Medulla oblongata (tissue), 1 donor: Measurements from ENCODE around the gene NBPF3.
A peak's percentile ranks its signal among the peaks of the same experiment; 100 is the strongest.
"Not testable (repeated sequence)": the region's sequence is repeated elsewhere in the genome, so short reads cannot be mapped to it uniquely, and the experiment has no call there.

Source experiments
- DNase-seq: peaks from one replicate; pipeline ENCODE4 v3.0.0-alpha.2; 2015; ENCODE audit errors: extremely low spot score

The NBPF3 gene, protein sequence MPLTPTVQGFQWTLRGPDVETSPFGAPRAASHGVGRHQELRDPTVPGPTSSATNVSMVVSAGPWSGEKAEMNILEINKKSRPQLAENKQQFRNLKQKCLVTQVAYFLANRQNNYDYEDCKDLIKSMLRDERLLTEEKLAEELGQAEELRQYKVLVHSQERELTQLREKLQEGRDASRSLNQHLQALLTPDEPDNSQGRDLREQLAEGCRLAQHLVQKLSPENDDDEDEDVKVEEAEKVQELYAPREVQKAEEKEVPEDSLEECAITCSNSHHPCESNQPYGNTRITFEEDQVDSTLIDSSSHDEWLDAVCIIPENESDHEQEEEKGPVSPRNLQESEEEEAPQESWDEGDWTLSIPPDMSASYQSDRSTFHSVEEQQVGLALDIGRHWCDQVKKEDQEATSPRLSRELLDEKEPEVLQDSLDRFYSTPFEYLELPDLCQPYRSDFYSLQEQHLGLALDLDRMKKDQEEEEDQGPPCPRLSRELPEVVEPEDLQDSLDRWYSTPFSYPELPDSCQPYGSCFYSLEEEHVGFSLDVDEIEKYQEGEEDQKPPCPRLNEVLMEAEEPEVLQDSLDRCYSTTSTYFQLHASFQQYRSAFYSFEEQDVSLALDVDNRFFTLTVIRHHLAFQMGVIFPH

DNA sequence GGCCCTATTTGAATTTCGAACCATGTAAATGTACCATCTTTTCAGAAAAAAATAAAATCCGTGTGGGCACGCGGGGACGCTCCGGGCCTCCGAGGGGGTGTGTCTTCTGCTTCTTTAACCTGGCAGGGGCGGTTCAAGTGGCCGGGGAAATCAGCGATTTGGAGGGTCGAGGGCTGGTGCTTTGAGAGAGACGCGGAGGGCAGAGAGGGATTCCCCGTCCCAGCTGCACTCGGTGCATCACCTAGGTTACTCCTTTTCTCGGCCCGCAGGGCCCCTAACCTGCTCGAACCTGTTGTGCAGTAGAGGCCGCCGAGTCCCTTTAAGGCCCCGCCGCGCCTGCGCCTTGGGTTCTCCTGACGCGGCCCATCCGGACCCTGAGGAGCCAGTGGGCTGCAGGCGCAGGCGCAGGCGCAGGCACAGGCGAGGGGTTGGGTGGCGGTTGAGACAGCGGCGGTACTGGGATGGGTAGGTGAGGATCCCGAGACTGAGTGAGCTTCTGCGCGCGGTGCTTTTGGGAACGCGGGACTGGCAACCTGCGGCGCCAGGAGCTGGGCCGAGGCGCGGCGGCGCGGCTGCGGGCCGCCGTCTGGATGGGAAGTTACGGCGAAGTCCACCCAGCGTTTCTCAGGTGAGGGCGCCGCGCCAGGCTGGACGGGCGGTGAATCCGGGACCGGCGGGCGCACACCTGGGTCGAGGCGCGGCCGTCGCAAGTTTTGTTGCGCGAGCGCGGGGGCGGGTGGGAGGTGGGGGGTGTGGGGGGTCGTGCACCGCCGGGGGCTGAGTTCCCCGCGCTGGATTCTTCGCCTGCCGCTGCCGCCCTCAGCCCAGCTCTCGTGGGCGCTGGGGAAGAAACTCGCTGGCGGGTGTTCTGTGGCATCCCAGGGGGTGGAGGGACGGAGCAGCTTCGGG, at the start of gene NBPF3:
TSS of gene NBPF3 (plus strand) at position 417 of the 909 bp plus-strand sequence. CDS start 4,950 bp downstream, outside the sequence.
- DNase-seq, result peak; percentile 90

DNA sequence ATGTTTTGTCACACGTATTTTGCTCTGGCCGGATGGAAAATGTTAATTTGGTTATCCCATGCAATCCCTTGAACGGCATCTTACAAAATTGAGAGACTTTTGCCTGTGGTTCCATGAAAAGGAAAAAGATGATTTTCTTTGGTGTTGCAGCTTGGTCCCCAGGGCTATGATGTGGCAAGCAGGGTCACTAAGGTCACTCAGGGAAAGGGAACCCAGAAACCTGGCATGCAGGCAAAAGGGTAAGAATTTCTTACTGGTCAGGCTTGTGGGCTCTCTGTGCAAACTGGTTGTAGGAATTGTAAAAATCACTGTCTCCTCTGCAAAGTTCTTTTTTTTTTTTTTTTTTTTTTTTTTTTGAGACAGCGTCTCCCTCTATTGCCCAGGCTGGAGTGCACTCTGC, 48.4 kb upstream of the NBPF3 start:
- DNase-seq, result no peak

DNA sequence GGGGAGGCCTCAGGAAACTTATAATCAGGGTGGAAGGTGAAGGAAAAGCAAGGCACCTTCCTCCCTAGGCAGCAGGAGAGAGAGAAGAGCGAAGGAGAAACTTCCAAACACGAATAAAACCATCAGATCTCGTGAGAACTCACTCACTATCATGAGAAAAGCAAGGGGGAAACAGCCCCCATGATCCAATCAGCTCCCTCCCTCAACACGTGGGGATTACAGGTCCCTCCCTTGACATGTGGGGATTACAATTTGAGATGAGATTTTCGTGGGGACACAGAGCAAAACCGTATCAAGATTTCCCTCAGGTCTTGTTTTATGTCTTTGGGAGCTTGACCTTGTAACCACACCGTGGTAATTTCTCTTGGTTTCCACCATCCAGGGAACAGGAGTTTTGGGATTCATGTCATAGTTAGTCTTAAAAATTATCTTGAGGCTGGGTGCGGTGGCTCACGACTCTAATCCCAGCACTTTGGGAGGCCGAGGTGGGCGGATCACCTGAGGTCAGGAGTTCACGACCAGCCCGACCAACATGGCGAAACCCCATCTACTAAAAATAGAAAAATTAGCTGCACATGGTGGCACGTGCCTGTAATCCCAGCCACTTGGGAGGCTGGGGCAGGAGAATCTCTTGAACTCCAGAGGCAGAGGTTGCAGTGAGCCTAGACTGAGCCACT, 47.2 kb upstream of the NBPF3 start:
- DNase-seq, result no peak

DNA sequence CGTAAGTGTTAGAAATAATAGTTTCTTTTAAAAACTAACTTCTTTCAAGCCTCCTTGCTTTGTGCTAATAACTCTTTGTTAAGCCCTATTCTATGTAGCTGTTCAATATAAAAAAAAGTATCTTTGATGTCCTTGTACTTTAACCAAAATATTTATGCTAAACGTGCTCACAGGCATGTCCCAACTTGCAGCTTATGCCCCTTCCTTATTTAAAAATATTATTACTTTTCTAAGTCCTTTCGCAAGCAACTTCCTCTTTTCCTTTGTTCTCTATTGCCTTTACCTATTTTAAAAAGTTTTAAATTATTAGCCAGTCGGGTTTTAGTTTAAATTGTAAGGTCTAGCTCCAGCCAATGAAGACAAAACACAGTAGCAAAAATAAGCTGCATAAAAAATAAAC, 43.4 kb upstream of the NBPF3 start:
- no peak for DNase-seq

DNA sequence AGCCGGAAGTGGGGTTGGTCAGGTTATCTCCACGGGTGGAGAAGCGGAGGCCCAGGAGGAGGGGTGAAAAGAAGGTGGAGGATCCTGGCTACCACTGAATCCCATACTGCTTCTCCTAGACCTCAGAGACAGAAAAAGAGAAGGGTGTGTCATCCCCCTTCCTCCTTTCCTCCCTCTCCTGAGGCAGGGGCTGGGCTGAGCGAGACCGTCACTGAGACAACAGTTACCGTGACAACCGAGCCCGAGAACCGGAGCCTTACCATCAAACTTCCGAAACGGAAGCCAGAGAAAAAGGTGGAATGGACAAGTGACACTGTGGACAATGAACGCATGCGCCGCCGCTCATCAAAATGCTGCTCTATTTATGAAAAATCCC, 42.1 kb upstream of the NBPF3 start:
- DNase-seq, result no peak

DNA sequence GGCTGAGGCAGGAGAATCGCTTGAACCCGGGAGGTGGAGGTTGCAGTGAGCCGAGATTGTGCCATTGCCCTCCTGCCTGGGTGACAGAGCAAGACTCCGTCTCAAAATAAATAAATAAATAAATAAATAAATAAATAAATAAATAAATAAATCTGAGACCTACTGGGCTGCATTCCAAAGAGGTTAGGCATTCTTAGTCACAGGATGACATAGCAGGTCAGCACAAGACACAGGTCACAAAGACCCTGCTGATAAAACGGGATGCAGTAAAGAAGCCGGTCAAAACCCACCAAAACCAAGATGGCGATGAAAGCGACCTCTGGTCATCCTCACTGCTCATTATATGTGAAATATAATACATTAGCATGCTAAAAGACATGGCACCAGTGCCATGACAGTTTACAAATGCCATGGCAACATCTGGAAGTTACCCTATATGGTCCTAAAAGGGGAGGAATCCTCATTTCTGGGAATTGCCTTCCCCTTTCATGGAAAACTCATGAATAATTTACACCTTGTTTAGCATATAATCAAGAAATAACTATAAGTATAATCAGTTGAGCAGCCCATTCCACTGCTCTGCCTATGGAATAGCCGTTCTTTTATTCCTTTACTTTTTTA, 38.1 kb upstream of the NBPF3 start:
- not testable (repeated sequence) for DNase-seq

DNA sequence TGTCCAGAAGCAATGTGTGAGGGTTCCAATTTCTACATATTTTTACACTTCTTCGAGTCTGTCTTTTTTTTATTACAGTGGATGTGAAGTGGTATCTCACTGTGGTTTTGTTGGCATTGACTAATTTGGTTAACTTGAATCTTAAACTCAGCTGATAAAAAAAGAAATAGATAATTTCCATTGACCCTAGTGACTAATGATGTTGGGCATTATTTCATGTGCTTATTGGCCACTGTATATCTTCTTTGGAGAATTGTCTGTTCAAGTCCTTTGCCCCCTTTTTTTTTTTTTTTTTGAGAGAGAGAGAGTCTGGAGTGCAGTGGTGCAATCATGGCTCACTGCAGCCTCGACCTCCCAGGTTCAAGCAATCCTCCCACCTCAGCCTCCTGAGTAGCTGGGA, 33.3 kb upstream of the NBPF3 start:
- DNase-seq, result no peak

DNA sequence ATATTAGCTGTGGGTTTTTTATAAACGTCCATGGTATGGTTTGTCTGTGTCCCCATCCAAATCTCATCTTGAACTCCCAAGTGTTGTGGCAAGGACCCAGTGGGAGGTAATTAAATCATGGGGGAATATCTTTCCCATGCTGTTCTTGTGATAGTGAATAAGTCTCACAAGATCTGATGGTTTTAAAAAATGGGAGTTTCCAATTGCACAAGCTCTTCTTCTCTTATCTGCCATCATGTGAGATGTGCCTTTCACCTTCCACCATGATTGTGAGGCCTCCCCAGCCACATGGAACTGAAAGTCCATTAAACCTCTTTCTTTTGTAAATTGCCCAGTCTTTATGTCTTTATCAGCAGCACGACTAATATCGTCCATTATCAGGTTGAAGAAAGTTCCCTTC, 30.0 kb upstream of the NBPF3 start:
- DNase-seq, result not testable (repeated sequence)

DNA sequence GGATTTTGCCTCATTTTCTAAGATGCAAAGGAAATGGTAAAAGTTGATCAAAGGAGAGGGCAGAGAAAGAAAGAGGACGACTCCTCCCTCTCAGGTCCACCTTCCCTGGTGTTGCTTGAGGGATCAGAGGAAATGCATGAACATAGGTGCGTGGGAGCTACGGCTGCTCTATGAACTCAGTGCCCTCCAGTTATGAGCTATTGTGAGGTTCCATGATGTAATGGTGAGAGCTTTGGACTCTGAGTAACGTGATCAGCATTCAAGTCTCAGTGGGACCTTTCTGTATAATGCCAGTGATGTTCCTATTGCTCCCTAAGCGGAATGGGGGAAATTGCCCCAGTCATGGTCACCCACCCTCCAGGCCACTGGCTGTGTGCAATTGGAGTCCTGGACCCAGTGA, 25.9 kb upstream of the NBPF3 start:
- no peak for DNase-seq

DNA sequence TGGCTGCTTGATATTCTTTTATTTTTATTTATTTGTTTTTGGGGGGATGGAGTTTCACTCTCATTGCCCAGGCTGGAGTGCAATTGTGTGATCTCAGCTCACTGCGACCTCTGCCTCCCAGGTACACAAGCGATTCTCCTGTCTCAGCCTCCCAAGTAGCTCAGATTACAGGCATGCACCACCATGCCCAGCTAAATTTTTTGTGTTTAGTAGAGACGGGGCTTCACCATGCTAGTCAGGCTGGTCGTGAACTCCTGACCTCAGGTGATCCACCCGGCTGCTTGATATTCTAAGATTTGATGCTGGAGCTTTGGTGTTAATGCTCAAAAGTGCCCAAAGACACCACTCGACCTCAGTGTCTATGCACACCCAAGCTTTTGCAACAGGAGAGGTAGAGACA, 19.6 kb upstream of the NBPF3 start:
- DNase-seq, result not testable (repeated sequence)

DNA sequence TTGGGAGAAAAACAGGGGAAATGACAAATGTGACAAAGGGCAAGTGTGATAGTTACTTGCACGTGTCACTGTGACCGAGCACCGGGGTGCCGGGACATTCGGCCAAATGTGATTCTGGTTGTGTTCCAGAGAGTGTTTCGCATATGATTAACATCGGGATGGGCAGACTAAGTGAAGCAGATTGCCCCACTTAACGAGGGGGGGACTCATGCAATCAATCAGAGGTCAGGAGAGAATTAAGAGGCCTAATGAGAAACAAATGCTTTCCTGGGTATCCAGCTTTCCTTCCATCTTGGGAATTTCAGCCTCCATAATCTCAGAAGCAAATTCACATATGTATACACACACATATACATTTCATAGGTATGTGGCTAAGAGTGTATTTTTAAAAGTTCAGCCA, 18.6 kb upstream of the NBPF3 start:
- DNase-seq, result not testable (repeated sequence)

DNA sequence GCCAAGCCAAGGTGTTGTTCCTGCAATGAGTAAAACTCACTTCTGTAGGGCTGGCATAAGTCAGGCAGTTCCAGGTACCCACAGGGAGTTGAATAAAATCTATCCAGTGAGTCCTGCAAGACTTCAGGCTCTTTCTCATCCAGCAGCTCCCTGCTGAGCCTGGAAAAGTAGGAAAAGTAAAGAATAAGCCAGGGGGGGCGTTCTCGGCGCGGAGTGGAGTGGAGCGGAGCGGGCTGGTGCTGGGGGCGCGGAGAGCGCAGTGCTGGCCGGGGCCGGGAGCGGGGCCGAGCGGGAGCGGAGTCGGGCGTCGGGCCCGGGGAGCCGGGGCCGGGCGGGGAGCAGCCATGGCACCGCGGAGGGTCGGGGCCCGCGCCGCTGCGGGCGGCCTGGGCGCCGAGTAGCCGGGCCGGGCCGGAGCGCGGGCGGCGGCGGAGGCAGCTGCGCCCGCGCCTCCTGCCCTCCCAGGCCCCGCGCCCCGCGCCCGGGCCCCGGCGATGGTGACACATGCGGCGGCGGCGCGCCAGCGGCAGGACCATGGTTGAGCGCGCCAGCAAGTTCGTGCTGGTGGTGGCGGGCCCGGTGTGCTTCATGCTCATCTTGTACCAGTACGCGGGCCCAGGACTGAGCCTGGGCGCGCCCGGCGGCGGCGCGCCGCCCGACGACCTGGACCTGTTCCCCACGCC, 12.0 kb upstream of the NBPF3 start:
- DNase-seq, result not testable (repeated sequence)

DNA sequence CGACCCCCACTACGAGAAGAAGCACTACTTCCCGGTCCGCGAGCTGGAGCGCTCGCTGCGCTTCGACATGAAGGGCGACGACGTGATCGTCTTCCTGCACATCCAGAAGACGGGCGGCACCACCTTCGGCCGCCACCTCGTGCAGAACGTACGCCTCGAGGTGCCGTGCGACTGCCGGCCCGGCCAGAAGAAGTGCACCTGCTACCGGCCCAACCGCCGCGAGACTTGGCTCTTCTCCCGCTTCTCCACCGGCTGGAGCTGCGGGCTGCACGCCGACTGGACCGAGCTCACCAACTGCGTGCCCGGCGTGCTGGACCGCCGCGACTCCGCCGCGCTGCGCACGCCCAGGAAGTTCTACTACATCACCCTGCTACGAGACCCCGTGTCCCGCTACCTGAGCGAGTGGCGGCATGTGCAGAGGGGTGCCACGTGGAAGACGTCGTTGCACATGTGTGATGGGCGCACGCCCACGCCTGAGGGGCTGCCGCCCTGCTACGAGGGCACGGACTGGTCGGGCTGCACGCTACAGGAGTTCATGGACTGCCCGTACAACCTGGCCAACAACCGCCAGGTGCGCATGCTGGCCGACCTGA, 11.4 kb upstream of the NBPF3 start:
- DNase-seq, result not testable (repeated sequence)

DNA sequence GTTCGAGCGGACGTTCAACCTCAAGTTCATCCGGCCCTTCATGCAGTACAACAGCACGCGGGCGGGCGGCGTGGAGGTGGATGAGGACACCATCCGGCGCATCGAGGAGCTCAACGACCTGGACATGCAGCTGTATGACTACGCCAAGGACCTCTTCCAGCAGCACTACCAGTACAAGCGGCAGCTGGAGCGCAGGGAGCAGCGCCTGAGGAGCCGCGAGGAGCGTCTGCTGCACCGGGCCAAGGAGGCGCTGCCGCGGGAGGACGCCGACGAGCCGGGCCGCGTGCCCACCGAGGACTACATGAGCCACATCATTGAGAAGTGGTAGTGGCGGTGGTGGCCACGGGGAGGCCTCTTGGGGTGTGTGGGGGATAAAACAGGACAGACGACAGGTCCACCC, 10.7 kb upstream of the NBPF3 start:
- DNase-seq, result not testable (repeated sequence)

DNA sequence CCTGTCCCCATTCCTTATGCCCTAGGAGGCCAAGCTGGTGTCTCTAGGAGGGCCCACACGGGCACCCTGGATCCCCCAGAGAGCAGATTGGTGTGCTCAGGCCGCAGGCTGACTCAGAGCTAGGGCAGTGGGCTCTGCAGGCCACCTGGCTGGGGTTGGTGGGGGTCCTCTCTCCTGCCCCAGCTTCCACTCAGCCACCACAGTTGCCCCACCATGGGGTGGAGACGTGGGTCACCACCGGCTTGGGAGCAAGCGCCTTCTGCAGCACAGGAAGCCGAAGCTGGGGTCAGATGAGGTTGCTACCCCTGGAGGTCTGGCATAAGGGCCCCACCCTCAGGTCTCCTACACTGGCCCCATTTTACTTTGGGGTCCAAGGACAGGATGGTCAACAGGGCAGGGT, 9.1 kb upstream of the NBPF3 start:
- DNase-seq, result not testable (repeated sequence)

DNA sequence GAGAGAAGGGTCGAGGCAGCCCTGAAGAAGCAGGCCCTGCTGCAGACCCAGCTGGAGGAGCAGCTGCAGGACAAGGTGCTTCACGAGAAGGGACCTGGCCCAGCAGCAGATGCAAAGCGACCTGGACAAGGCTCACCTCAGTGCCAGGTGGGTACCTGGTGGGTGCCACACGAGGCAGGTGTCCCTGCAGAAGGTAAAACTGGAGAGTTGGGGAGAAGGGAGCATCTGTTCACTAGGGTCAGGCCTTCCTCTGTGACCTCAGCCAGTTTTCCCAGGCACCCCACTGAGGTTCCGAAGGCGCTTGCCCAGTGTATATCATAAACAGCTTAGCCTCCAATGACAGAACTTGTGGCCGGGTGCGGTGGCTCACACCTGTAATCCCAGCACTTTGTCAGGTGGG, 5.5 kb upstream of the NBPF3 start:
- no peak for DNase-seq

DNA sequence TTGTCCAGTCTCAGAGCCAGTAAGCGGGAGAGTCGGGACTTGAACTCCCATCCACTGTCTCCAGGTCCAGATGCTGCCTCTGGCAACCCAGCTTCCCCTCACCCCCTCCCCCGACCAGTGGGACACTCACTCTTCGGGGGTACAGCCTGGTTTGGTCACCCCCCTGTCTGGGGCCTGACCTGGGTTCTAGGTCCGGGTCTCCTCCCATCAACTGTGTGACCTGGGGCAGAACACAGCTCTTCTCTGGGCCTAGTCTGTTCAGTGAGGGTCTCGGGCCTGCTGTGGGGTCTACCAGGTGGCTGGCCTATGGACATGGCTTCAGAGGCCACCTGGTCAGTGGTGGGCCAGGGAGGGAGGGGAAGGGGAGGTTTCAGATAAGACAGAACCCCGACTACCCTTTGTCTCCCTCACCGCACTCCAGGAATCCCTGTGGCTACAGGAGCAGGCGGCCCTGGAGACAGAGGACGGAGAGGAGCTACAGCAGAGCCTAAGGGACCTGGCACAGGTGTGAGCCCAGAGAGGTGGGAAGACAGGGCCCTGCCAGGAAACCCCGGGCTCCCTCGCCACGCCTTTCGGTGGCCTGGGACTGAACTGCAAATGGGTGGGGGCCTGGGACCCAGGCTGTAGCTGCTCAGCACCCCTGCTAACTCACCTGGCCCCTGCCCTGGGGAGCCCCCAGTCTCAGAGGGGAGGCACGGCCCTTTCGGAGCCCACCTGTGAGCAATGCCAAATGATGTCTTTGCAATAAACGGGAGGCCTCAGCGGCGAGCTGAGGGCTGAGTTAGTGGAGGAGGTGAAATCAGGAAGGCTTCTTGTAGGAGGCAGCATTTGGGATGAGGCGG, 4.1 kb upstream of the NBPF3 start:
- no peak for DNase-seq

DNA sequence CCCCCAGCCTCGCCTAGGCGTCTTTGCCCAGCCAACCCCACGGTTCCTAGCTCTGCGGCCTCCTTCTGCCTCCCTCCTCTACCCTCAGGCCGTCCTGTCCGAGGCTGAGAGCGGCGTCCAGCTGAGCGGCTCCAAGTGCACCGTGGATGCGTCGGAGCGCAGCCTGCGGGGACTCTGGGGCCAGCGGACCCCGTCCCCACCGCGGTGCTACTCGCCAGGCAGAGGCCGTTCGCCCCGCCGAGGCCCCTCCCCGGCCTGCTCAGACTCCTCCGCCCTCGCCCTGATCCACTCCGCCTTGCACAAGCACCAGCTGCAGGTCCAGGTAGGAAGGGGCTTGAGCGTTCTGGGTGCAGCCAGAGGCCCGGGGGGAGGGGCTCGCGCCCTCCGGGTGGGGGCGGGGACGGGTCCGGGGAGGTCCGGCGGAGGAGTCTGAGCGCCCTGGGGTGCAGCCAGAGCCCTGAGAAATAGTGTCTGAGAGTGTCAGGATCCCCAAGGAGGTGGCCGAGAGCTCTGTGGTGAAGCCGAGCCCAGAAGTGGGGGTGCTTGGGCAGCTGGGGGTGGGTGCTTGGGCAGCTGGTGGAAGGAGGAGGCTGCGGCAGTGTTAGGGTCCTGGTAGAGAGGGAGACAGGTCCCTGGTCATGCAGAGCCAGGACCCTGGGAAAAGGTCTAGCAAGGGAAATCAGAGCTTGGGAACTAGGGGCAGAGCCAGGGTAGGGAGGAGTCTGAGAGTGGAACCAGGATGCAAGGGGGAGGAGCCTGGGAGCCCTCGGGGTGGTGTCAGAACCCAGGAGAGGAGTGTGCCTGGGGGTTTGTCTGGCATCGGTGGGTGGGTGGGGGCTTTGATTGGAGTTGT, 3.2 kb upstream of the NBPF3 start:
- DNase-seq, result no peak

DNA sequence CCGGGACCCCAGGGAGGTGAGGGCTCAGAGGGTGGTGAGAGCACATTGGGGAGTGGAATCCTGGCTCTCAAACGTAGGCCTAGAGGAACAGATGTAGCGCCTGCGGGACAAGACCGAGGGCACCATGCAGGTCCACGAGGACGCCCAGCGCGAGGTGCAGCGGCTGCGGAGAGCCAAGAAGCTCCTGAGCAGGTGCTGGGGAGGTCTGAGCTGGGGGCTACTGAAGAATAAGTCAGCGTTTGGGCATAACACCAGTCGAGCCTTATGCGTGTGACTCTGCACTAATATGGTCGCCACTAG, 2.6 kb upstream of the NBPF3 start:
- no peak for DNase-seq
